ENCODE measurements around the gene GFI1.

The GFI1 gene

DNA sequence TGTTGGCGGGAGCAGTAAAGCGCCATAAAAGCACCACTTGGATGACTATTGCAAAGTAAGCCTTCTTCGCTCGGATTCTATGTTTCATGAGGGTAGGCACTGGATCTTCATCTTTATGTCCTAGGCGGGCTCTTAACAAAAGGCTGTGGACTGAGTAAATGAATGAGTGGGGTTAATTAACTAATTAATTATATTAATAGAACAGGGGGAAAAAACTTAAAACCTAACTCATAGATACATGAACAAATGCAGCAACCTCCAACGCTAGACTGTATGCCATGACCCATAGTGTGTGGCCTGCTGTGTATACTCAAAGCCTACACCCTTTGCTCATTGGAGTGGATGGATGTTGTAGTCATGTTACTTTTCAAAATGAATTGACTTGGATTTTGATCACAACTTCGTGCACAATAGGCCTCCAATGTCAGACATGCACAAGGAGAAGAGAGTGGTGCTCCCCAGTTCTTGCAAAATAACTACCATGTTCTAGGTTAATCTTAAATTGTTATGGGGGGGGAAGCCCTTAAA is 417 bp upstream of the GFI1 start:
- DNase-seq = no peak

DNA sequence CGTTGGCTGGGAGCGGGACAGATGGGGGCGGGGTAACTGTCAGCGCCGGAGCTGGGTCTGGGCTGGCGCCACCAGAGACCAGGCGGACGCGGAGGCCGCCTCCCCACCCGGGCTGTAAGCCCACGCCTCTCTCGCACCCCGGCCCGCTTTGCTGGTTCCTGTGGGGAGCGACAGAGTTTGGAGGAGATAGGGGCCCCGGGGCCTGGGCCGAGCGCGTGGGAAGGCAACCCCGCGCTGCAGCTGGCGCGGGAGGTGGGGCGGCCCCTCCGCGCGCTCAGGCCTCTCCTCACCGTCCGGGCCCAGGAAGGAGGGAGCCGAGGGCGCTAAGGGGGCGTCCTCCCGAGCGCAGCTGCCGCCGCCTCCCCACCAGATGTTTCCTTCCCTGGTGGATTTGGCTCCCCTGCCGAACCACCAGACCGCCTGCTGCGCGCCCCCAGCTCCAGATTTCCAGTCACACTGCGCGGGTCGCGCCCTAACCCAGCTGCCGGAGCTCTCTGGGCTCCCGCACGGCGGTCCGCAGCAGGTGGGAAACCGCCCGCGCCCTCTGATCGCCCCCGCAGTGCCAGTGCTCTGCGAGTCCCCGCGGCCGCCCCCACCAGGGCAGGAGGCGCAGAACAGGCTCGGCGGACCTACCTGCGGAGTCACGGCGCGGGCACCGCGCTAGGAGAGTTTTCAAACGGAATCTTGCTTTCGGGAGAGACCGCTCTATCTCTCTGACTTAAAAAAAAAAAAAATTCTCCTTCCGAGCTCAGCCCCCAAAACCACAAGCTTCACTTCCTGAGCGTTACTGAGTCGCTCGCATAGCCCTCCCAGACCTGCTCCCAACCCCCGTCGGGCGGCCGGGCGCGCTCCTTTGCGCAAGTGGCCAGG is 1.1 kb downstream of the GFI1 start:
- DNase-seq = peak; percentile 40

DNA sequence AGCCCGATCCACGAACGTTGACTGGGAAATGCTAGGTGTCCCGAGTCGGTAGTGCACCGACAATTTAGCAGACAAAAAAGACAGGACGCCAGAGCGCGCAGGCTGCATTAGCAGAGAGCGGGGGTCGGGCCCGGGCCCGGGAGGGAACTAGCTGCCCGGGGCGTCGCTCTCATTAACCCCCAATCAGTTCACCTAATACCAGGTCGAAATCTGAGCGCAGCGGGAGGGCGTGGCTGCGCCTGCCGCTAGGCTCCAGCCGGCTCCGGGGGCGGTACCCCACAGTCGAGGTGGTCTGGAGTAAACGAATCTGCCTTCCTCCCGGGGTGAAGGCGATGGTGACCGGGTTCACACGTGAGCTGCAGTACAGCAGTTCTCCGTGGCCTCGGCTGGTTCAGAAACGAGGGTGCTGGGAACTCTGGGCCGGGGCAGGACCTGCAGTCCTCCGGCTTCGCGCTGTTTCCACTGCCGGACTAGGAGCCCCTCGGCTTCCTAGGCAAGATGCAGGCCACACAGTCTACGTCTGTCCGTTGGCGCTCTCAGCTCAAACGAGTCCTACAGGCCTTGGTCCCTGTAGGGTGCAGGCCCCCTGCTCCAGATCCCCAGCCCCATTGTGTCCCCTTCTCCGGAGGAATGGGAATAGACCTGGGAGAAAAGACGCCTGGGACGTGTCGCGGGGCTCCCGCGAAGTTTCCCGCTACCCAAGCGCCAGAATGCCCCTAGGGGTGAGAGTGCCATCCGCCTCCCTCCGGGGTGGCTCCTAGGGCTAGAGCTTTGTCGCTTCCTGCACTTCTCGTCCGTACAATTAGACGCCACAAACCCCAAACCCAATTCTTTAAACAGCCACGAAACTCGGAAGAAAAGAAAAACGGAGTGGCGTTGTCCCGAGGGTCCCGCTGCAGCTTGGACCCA is 2.0 kb downstream of the GFI1 start:
- no peak for DNase-seq

DNA sequence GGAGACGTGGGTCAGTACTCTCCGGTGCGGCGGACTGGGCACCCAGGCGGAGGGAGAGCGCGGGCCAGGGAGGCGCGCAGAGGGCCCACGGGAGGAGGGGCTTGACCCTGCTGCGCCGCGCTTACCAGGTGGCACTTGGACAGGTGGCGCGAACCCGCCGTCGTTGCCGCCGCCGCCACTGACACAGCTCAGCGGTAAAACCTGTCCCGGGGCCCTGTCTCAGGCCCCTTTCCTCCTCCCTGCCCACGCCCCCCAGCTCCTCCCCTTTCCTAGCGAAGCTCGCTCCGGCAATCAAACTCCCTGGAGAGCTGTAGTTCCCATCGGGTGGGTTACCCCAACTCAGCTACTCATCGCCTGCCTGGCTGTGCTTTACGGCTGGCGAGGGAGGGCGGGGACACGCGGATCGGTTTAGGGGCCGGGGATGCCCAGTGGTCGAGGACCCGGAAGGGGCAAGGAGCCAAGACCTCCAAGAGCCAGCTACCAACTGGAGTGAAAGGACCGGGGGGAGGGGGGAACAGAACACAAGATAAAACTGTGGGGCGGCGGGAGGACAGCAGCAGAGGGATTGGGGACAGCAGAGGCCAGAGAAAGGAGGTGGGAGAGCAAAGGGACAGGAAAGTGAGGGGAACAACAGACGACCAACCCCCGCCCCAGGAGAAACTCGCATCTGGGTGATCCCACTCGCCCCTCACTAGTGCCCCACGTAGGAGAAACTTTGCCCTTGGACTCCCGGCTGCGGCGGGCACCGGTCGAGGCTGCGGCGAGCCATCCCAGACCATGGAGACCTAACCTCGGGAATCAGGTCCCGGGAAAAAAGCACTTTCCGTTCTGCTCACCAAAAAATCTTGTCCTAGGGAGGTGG is 2.9 kb downstream of the GFI1 start:
- no peak for DNase-seq

DNA sequence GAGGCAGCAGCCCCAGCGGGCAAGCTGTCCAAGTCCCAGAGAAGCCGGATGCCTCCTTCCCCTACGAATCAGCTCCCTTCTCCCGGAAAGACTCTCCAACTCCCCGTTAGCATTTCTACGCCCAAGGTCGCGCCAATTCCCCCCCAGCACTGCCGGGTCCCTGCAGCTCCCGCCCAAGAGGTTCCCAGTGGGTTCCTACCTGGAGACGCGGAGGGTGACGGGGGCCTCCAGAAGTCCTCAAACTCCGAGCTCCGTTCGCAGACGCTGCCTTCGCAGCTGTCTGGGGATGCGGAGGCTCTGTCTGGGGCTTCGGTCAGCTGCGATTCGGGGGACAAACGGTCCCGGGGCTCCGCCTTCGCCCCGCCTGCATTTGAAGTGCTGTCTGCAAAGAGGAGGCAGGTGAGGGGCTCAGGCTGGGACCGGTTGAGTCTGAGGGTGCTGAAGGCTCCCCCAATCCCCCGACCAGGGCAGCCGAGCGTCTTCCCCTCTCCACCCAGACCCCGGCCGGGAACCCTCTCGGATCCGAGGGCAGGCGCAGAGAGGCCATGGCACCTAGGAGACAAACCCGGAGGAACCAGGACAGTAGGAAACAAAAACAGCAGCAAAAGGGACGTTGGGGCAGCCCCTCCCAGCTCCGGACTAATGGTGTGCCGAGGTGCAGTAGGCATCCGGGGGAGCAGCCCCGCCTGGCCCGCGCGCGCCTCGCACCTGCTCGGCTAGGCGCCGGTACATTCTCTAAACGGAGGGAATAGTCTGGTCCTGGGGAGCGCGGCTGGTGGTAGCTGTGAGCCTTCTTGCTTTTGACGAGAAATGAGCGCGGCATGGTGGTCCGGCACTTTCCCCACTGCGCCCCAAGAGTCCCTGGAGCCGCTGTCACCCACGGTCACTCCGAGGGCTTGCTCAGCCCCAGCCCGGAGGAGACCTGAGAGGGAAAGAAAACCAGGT is 3.8 kb downstream of the GFI1 start:
- DNase-seq = no peak

DNA sequence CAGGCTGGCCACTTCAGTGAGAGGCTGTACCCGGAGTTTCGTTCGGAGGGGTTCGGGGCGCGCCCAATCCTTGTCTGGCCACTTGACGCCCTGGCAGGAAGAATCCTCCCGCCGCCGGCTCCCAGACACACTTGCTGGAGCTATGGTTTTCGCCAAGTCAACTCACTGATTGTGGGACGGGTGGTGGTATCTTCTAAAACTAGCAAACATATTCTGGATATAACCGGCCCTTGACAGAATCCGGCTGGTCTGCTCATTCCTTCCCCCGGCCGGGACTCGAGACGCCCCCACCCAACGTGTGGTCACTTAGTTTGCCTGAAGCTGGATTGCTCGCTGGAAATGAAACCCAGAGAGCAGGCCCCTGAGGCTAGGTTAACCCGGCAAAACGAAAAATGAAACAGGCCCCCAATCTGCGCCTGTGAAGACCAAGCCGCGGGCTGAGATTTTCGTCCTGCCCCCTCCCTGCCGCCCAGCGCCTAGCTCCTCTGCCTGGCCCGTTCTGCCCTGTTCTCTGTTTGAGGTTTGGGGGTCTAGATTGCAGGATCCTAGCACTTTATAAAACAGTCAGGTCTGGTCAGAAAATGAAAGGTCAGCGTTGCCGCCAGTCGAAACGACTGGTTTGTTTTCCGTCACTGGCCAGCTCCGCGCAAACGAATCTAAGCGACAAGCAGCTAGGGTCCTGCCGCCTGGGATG is 4.6 kb downstream of the GFI1 start:
- DNase-seq = no peak

DNA sequence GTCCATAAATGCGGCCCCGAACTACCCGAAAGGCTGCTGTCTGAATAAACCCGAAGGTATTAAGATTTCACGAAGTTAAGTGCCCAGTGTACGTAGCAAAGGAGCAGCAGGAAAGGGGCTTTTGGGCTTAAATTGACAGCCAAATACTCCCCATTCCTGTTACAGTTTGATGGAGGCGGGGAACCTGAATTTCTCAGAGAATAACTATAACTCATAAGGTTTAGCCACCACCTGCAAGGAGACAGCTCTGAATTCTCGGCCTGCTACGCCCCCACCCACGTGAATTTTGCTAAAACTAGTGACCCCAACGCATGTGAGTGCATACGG is 5.2 kb downstream of the GFI1 start:
- no peak for DNase-seq

DNA sequence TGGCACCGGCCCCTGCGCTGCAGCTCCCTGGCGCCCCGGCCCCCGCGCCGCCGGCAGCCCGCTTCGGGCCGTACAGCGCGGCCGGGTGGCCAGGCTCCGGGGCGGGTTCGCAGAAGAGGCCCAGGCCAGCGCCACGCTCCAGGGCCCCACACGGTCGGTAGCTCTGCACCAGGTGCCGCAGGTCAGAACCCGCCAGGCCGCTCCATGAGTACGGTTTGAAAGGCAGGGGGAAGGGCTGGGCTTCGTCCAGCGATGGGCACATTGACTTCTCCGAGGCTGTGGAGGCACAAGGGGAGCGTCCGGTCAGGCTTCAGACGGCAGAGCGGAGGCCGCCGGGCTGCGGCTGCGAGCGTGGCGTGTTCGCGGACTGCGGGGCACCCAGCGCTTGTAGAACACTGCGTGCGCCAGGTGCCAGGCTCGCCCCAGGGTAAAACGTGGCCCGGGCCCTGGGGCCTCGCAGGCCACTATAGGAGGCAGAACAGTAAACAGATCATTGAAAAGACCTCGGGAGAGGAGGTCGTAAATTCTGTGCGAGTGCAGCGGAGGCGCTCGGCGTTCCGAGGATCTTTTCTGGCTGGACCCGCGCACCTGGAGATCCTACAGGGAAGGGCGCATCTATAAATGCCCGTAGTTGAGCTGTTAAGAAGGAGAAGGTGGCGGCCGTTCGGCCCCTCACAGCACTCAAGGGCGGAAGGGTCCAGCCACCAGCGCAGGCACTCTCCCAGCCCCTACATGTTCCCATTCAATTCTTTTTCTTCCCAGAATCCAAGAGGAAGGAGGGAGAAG is 5.7 kb downstream of the GFI1 start:
- no peak for DNase-seq

DNA sequence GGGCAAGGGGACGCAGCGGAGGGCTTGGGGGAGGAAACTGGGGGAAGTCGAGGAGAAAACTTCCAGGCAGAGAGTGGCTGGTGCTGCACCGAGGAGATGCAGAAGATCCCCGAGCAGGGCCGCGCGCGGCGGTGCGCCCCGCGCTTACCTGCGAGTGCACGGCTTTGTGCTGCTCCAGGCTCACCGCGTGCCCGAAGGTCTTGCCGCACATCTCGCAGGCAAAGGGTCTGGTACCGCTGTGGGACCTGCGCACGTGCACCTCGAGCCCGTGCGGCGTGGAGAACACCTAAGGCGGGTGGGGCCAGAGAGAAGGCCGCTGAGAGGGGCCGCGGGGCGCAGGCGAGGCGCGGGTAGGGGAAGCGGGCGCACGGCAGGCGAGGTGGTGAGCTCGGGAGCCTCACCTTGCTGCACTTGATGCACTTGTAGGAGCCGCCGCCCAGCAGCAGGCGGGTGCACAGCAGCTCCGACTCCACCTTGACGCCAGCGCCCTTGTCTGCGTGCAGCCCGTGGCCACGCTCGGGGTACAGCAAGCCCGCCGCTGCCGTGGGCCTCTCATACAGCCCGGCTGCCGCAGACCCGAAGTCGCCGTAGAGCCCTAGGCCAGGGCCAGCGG is 6.4 kb downstream of the GFI1 start:
- no peak for DNase-seq

DNA sequence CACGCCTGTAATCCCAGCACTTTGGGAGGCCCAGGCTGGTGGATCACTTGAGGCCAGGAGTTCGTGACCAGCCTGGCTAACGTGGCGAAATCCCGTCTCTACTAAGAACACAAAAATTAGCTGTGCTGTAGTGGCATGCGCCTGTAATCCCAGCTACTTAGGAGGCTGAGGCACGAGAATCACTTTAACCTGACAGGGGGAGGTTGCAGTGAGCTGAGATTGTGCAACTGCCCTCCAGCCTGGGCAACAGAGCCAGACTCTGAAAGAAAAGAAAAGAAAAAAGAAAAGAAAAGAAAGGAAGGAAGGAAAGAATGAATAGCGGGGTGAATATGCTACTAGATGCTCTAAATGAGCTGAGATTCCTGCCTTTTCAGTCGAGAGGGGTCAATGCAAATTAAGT is 7.1 kb downstream of the GFI1 start:
- no peak for DNase-seq

DNA sequence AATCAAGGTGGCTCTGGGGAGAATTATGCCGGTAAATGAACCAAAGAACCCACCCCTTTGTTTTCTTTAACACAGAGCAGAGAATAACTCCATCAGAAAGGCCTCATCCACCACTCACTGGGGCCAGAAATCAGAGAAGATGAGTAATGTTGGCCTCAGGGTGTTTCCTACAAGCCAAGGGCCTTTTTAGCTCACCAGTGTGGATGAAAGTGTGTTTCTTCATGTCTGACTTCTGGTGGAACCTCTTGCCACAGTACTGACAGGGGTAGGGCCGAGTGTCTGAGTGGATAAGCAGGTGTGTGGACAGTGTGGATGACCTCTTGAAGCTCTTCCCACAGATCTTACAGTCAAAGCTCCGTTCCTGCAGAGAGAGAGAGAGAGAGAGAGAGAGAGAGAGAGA is 8.3 kb downstream of the GFI1 start:
- no peak for DNase-seq

DNA sequence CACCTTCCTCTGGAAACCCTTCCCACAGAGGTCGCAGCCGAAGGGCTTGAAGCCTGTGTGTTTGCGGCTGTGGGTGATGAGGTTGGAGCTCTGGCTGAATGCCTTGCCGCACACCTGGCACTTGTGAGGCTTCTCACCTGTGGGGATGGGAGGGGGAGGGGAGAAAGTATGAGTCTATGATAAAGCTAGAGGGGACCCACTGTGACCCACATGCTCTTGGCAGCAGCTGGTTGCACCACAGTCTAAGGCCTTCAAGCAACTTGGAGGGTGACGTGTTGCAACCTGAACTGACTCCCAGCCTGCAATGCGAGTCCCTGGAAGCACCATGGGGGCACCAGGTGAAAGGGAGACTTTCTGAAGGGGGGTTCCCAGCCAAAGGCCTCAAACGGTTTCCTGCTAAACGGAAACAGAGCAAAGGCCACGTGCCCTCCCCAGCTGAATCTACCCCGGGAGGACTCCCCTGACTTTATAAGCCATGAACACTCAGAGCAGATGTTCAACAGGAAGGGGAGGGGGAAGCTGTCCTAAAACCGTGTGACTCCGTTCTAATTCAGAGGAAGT is 10.6 kb downstream of the GFI1 start:
- DNase-seq = no peak

DNA sequence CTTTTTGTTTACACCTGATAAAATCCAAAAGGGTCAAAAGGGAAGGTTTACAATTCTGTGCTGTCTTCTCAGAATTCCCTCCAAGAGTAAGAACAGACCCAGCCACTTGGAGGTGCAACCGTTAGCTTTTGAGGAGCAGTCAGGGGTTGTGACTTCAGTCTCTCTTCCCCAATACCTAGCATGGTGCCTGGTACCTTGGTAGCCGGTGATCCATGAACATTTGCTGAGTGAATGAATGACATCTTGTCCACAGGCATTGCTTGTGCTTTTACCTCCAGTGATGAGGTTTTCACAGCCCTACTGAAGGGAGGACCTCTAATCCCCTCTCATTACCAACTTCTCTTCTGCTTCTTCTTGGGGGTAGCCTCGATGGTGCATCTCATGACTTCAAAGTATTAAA is 11.7 kb downstream of the GFI1 start:
- DNase-seq = no peak

DNA sequence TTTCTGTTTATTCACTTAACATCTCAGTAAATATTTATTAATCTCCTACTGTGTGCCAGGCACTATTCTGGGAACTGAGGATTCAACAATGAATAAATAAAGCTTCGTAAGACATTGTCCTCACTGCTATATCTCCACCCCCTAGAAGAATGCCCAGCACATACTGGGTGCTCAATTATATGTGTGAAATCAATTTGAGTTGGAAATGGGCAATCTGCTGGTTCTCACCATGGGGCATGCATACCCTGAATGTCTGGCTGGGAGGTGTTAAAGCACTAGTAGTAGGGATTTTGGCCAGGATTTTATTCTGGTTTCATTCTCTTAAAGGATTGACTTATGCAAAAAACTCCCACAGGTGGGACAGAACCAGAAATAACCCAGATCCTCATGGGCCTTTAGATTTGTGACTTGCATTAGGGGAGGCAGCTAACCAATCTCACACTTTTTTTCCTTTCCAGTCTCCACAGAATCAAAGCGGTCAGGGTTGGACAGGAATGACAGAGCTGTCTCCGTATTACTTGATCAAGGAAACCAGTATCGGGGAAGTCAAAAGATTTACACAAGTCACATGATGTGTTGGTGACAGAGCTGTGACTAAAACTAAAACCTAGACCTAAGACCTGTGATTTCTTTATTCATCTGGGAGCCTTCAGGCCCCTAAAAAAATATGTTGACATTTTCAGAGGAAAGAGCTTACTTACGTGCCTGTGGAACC is 12.8 kb downstream of the GFI1 start:
- DNase-seq = no peak

DNA sequence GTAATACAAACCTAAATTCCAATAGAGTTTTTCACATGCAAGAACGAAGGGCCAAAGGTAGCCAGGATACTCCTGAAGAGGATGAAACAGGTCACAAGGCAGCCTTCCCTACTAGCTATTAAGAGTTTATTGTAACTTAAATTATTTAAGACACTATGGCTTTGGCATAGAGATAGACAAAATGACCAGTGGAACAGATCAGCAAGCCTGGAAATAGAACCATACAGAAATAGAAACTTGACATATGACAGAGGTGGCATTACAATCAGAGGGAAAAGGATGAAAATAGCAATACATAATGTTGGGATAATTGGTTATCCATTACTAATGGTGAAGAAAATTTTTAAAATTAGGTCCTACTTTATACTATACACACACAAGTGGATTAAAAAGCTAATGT is 16.5 kb downstream of the GFI1 start:
- DNase-seq = no peak

DNA sequence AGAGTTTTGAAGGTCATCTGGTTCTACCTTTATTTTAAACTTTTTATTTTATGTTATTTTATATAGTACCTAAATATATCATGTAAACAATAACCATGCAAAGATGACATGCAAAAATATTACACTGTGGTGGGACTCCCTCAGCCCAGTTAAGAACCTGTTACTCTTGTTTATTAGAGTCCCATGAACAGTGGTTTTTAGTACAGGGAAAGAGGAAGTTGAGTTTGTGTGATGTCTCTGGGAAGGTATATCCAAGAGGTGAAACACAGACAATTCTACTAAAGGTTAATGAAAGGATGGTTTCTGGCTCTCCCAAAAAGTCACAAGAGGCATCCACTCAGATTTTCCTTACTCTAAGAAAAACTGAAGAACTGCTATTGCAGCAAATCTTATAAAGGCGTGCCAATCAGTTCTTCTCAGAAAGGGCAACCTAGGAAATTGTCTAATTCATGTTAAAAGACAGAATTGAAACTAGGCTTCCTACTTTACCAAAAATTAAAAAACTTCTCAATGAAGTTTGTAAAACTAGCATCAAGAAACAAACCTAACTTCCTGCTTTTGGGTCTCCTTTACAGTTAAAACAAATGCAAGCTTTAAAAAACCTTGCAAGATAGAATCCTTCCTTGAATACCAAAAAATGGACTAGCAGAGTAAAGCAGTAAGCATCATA is 19.9 kb downstream of the GFI1 start:
- DNase-seq = no peak

DNA sequence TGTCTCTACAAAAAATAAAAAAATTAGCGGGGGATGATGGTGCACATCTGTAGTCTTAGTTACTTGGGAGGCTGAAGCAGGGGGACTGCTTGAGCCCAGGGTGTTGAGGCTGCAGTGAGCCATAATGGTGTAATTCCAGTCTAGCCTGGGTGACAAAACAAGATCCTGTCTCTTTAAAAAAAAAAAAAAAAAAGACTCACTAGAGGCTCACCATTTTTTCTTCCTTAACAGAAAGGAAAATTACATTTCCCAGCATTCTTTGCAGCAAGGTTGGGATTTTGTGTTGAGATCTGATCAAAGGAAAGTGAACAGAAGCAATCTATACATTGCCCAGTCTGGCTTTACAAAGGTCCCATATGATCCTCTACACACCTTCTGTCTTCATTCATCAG is 21.5 kb downstream of the GFI1 start:
- no peak for DNase-seq

DNA sequence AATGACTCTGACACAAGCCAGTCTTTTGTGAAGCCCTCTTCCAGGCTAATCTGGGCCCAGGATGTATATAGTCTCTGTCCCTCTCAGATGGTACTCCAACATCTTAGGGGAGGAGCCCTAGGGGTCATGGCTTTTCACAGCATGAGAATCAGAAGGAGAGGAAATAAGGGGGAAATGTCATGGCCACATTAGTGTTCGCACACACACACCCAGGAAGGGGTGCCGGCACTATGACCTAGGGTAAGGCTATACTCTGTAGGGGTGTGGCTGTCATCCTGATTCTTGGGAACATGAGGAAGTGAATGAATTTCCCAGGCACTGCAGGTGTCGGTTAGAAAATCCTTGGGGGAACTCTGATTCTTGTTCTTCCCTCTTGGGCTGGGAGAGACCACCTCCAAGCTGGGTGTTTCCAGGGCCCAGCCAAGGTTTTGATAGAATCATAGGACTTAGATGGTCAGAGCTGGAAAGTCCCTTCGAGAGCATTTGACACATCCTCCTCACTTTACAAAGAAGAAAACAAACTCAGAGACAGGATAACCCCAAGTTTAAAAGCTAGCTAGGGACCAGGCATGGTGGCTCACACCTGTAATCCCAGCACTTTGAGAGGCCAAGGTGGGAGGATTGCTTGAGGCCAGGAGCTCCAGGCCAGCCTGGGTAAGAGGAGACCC is 22.0 kb downstream of the GFI1 start:
- DNase-seq = no peak

Measured in GOT3 (cell line).